WTC11 (cell line): ENCODE results near the gene GPATCH3. TPM values are rescaled to one million over a fixed set of nuclear protein-coding genes. Genes with fewer than 3 reads are reported as not detected.

Source experiments
- ATAC-seq: fragments of 200-7000 bp; cut with Tn5 transposase; 2 replicates; pipeline ENCODE4 v1.10.0; 2021; ENCODE audit warnings: mild to moderate bottlenecking, moderate library complexity
- CTCF ChIA-PET: fragments of 300-600 bp; sonication (Branson Sonifier 250); formaldehyde crosslinking; loops from one replicate; lab custom pipeline; 2021; ENCODE audit warnings: antibody characterized with exemption; lab: Charles Lee
- POLR2A ChIA-PET: fragments of 350-600 bp; sonication (Branson Sonifier 250); formaldehyde crosslinking; loops from one replicate; lab custom pipeline; 2021; ENCODE audit warnings: antibody characterized with exemption; lab: Charles Lee
- DNase-seq: peaks from one replicate; pipeline ENCODE4 v3.0.0; 2021; ENCODE audit warnings: low spot score
- H3K27ac Mint-ChIP-seq: 2 replicates; pipeline ENCODE4 v1.8.0; 2021; ENCODE audit warnings: mixed read lengths
- H3K27me3 Mint-ChIP-seq: 2 replicates; pipeline ENCODE4 v1.8.0; 2021; ENCODE audit warnings: low read depth, mild to moderate bottlenecking, moderate library complexity, mixed read lengths
- H3K36me3 Mint-ChIP-seq: 2 replicates; pipeline ENCODE4 v1.8.0; 2021; ENCODE audit warnings: mixed read lengths
- H3K4me1 Mint-ChIP-seq: 2 replicates; pipeline ENCODE4 v1.8.0; 2022; ENCODE audit warnings: mixed read lengths
- H3K4me3 Mint-ChIP-seq: 2 replicates; pipeline ENCODE4 v1.8.0; 2021; ENCODE audit warnings: mild to moderate bottlenecking, moderate library complexity, mixed read lengths
- H3K9me3 Mint-ChIP-seq: 2 replicates; pipeline ENCODE4 v1.8.0; 2021; ENCODE audit warnings: mixed read lengths
- ATF1 ChIP-seq: sonication (generic); formaldehyde crosslinking; IDR thresholded peaks from 2 replicates; pipeline ENCODE4 v1.8.1; 2023; ENCODE audit warnings: mild to moderate bottlenecking, moderate library complexity, missing genetic modification reagents
- FOXK1 ChIP-seq: sonication (generic); formaldehyde crosslinking; IDR thresholded peaks from 2 replicates; pipeline ENCODE4 v1.8.0; 2022; ENCODE audit warnings: mild to moderate bottlenecking, moderate library complexity, missing genetic modification reagents
- JUN ChIP-seq: sonication (generic); formaldehyde crosslinking; IDR thresholded peaks from 2 replicates; pipeline ENCODE4 v1.8.0; 2023; ENCODE audit warnings: mild to moderate bottlenecking, missing genetic modification reagents
- SOX15 ChIP-seq: fragments of 250-450 bp; sonication (Bioruptor Pico); IDR thresholded peaks from 2 replicates; pipeline ENCODE4 v1.9.0; 2021; ENCODE audit warnings: mild to moderate bottlenecking
- total RNA-seq: library from RNA; stranded (reverse); gene quantifications from 3 replicates; pipeline ENCODE4 v1.2.3, GENCODE V29; 2021
- TF ChIP-seq, protein P1 (sequence below): sonication (generic); formaldehyde crosslinking; IDR thresholded peaks from 2 replicates; pipeline ENCODE4 v1.8.0; 2022; ENCODE audit warnings: mild to moderate bottlenecking, missing genetic modification reagents
- TF ChIP-seq, protein P2 (sequence below): sonication (generic); formaldehyde crosslinking; IDR thresholded peaks from 2 replicates; pipeline ENCODE4 v1.8.1; 2023; ENCODE audit warnings: mild to moderate bottlenecking, missing genetic modification reagents, moderate library complexity
- TF ChIP-seq, protein P3 (sequence below): sonication (generic); formaldehyde crosslinking; IDR thresholded peaks from 2 replicates; pipeline ENCODE4 v1.8.0; 2022; ENCODE audit warnings: mild to moderate bottlenecking, missing genetic modification reagents
- TF ChIP-seq, protein P4 (sequence below): sonication (generic); formaldehyde crosslinking; IDR thresholded peaks from 2 replicates; pipeline ENCODE4 v1.8.0; 2023; ENCODE audit warnings: mild to moderate bottlenecking, missing genetic modification reagents
- TF ChIP-seq, protein P5 (sequence below): sonication (generic); formaldehyde crosslinking; IDR thresholded peaks from 2 replicates; pipeline ENCODE4 v1.8.1; 2022; ENCODE audit warnings: mild to moderate bottlenecking, moderate library complexity, missing genetic modification reagents
- TF ChIP-seq, protein P6 (sequence below): fragments of 250-450 bp; sonication (Bioruptor Pico); IDR thresholded peaks from 2 replicates; pipeline ENCODE4 v1.9.0; 2021; ENCODE audit warnings: moderate library complexity, mild to moderate bottlenecking, inconsistent platforms, borderline replicate concordance
- TF ChIP-seq, protein P7 (sequence below): fragments of 250-450 bp; sonication (Bioruptor Pico); IDR thresholded peaks from 2 replicates; pipeline ENCODE4 v1.9.0; 2021; ENCODE audit warnings: mild to moderate bottlenecking, borderline replicate concordance

Gene GPATCH3
- total RNA-seq, 1 experiment from 2014 or later: 19.2 TPM

DNA sequence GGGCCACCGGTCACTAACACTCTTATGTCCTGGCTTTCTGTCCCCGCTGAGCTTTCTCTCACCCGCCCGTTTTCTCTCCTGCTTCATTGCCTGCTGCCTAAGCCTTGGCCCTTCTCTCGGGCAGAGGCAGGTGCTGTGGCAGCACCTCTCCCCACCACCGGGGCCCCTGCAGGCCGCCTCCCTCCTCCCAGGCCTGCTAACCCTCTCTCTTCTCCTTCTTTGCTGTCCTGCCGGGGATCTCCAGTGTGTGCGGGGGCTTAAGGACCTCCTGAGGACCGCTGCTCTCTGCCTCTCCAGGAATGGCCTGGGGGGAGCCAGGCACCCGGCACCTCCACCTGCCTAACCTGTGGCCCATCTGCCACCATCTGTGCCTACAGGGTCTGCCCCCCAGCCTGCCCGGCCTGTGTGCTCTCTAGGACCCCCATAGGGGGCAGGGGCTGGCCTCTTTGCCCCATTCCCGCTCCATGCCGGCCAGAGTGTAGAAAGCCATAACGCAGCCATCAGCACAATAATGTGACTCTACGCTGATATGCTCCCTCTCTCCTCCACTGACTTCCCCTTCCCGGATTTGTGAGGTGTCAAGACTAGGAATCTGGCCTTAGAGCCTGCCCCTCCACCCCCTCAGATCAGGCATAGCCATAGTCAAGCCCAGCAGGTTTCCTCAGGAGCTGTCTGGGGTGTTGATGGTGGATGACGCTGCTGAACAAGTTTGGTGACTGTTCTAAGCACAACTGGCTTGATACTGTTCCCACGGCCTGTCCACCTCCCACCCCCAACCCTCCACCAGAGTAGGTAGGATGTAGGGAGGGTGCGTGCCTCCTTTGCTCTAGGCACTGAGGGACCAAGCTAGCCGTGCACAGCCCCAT lies 43.4 kb downstream of the GPATCH3 start:
- H3K27ac Mint-ChIP-seq: peak overlapping the region; percentile 70
- ChIA-PET CTCF (interaction anchor here (0.5 to 4.1 kb wide), 10 partner anchors 9 to 243 kb away, joined by 3 to 23 read pairs (median 6); partner anchors contain the start of gene ZDHHC18), POLR2A (interaction anchor here (0.8 to 1.4 kb wide), 2 partner anchors 8 to 16 kb away, joined by 3 to 4 read pairs; no protein-coding TSS in a partner anchor)

DNA sequence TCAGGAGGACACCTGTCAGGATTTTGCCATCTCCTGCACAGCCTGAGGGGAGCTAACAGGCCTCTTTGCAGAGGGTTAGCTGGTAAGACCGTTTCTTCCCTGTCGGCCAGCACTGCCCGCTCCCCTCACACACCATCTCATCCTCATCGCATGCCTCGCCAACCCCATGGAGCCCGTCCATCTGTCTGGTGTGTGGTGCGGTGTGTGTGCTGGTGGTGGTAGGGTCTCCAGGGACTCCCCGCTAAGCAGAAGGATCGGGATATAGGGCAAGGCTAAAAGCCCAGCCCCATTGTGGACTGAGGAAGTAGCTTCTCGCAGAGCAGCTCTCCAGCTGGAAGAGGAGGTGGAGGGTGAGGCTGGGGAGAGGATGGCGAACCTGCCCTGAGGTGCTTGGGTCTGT lies 44.1 kb downstream of the GPATCH3 start:
- Mint-ChIP-seq H3K27ac (peak overlapping the region; percentile 51; the same call in 1 of the 2 replicates), H3K4me1 (peaks cover 12% of the 10 kb centered on the region), H3K4me3 (no peak overlapping the region), H3K9me3 (no peaks in the 10 kb centered on the region), H3K36me3 (peaks cover 24% of the 10 kb centered on the region), H3K27me3 (no peaks in the 10 kb centered on the region)
- TF ChIP-seq, protein P1, sequence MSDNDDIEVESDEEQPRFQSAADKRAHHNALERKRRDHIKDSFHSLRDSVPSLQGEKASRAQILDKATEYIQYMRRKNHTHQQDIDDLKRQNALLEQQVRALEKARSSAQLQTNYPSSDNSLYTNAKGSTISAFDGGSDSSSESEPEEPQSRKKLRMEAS (CRISPR knock-in tag): no peak
- TF ChIP-seq, protein P2, sequence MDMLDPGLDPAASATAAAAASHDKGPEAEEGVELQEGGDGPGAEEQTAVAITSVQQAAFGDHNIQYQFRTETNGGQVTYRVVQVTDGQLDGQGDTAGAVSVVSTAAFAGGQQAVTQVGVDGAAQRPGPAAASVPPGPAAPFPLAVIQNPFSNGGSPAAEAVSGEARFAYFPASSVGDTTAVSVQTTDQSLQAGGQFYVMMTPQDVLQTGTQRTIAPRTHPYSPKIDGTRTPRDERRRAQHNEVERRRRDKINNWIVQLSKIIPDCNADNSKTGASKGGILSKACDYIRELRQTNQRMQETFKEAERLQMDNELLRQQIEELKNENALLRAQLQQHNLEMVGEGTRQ (CRISPR knock-in tag): no peak
- TF ChIP-seq, protein P3, sequence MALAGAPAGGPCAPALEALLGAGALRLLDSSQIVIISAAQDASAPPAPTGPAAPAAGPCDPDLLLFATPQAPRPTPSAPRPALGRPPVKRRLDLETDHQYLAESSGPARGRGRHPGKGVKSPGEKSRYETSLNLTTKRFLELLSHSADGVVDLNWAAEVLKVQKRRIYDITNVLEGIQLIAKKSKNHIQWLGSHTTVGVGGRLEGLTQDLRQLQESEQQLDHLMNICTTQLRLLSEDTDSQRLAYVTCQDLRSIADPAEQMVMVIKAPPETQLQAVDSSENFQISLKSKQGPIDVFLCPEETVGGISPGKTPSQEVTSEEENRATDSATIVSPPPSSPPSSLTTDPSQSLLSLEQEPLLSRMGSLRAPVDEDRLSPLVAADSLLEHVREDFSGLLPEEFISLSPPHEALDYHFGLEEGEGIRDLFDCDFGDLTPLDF (CRISPR knock-in tag): no peak
- no peak for TF ChIP-seq JUN
- no peak for DNase-seq
- no peak for ATAC-seq
- ChIA-PET POLR2A (interaction anchor here (0.6 to 0.8 kb wide), 2 partner anchors 9 to 68 kb away, joined by 3 read pairs; partner anchors contain the start of gene PIGV), CTCF (interaction anchor here (0.8 to 4.1 kb wide), 6 partner anchors 9 to 46 kb away, joined by 3 to 23 read pairs (median 7); partner anchors contain the start of gene ZDHHC18)

More for the DNA sequence above, 43.4 kb downstream of the GPATCH3 start:
- H3K9me3 Mint-ChIP-seq: no peaks in the 10 kb centered on the region
- peaks cover 18% of the 10 kb centered on the region for H3K36me3 Mint-ChIP-seq
- TF ChIP-seq, protein P4, sequence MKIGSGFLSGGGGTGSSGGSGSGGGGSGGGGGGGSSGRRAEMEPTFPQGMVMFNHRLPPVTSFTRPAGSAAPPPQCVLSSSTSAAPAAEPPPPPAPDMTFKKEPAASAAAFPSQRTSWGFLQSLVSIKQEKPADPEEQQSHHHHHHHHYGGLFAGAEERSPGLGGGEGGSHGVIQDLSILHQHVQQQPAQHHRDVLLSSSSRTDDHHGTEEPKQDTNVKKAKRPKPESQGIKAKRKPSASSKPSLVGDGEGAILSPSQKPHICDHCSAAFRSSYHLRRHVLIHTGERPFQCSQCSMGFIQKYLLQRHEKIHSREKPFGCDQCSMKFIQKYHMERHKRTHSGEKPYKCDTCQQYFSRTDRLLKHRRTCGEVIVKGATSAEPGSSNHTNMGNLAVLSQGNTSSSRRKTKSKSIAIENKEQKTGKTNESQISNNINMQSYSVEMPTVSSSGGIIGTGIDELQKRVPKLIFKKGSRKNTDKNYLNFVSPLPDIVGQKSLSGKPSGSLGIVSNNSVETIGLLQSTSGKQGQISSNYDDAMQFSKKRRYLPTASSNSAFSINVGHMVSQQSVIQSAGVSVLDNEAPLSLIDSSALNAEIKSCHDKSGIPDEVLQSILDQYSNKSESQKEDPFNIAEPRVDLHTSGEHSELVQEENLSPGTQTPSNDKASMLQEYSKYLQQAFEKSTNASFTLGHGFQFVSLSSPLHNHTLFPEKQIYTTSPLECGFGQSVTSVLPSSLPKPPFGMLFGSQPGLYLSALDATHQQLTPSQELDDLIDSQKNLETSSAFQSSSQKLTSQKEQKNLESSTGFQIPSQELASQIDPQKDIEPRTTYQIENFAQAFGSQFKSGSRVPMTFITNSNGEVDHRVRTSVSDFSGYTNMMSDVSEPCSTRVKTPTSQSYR: no peak
- TF ChIP-seq SOX15 (CRISPR knock-in tag) (no peak), ATF1 (no peak), FOXK1 (CRISPR knock-in tag) (no peak)
- DNase-seq: no peak
- peaks cover 19% of the 10 kb centered on the region for H3K4me1 Mint-ChIP-seq
- no peak overlapping the region for H3K4me3 Mint-ChIP-seq
- no peaks in the 10 kb centered on the region for H3K27me3 Mint-ChIP-seq
- ATAC-seq: peak; percentile 44

DNA sequence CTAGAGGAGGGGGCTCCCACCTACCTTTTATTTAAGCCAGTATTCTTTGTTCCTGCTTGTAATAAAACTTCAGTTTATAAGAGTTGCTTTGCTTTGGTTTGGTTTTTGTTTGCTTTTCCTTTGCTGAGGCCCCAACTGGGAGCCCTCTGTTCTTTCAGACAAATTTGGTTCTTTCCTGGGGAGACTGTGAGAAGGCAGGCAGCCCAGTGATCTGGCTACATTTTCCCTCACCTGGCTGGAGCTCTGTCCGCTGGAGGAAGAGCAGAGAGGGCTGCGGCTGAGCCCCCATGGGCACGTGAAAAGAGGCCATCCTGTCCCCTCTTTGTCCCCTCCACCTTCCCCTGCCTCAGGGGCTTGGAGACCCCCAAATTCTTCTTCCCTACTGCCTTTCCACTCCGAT lies 44.6 kb downstream of the GPATCH3 start:
- Mint-ChIP-seq H3K27ac (peak overlapping the region; percentile 47; the same call in 1 of the 2 replicates), H3K4me1 (peaks cover 10% of the 10 kb centered on the region), H3K4me3 (no peak overlapping the region), H3K9me3 (no peaks in the 10 kb centered on the region), H3K27me3 (no peaks in the 10 kb centered on the region), H3K36me3 (peaks cover 28% of the 10 kb centered on the region)
- ChIA-PET CTCF (interaction anchor here (0.6 to 4.1 kb wide), 7 partner anchors 10 to 67 kb away, joined by 3 to 23 read pairs (median 6); partner anchors contain the start of genes GPN2 and ZDHHC18), POLR2A (interaction anchor here (0.5 to 0.6 kb wide), 2 partner anchors 68 to 403 kb away, joined by 3 to 4 read pairs; partner anchors contain the start of gene PIGV)
- DNase-seq (no peak), ATAC-seq (no peak)
- TF ChIP-seq, protein P5, sequence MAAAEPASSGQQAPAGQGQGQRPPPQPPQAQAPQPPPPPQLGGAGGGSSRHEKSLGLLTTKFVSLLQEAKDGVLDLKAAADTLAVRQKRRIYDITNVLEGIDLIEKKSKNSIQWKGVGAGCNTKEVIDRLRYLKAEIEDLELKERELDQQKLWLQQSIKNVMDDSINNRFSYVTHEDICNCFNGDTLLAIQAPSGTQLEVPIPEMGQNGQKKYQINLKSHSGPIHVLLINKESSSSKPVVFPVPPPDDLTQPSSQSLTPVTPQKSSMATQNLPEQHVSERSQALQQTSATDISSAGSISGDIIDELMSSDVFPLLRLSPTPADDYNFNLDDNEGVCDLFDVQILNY (CRISPR knock-in tag): no peak
- TF ChIP-seq, protein P6, sequence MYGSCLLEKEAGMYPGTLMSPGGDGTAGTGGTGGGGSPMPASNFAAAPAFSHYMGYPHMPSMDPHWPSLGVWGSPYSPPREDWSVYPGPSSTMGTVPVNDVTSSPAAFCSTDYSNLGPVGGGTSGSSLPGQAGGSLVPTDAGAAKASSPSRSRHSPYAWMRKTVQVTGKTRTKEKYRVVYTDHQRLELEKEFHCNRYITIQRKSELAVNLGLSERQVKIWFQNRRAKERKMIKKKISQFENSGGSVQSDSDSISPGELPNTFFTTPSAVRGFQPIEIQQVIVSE (CRISPR knock-in tag): no peak
- TF ChIP-seq, protein P7, sequence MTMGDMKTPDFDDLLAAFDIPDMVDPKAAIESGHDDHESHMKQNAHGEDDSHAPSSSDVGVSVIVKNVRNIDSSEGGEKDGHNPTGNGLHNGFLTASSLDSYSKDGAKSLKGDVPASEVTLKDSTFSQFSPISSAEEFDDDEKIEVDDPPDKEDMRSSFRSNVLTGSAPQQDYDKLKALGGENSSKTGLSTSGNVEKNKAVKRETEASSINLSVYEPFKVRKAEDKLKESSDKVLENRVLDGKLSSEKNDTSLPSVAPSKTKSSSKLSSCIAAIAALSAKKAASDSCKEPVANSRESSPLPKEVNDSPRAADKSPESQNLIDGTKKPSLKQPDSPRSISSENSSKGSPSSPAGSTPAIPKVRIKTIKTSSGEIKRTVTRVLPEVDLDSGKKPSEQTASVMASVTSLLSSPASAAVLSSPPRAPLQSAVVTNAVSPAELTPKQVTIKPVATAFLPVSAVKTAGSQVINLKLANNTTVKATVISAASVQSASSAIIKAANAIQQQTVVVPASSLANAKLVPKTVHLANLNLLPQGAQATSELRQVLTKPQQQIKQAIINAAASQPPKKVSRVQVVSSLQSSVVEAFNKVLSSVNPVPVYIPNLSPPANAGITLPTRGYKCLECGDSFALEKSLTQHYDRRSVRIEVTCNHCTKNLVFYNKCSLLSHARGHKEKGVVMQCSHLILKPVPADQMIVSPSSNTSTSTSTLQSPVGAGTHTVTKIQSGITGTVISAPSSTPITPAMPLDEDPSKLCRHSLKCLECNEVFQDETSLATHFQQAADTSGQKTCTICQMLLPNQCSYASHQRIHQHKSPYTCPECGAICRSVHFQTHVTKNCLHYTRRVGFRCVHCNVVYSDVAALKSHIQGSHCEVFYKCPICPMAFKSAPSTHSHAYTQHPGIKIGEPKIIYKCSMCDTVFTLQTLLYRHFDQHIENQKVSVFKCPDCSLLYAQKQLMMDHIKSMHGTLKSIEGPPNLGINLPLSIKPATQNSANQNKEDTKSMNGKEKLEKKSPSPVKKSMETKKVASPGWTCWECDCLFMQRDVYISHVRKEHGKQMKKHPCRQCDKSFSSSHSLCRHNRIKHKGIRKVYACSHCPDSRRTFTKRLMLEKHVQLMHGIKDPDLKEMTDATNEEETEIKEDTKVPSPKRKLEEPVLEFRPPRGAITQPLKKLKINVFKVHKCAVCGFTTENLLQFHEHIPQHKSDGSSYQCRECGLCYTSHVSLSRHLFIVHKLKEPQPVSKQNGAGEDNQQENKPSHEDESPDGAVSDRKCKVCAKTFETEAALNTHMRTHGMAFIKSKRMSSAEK (CRISPR knock-in tag): no peak
